Stomach (tissue), 4 donors: ENCODE results near the gene DLG4.

Experiments
- POLR2A ChIP-seq, 4 donors: fragments of 450-650 bp; IDR thresholded peaks; one replicate each; pipeline ENCODE4 v1.6.1; 2016; ENCODE audit warnings: antibody characterized with exemption in 4 of 4, control low read depth in 2 of 4, mild to moderate bottlenecking in 1 of 4, moderate library complexity in 1 of 4
- POLR2AphosphoS5 ChIP-seq, 3 donors: sonication (generic); formaldehyde crosslinking; IDR thresholded peaks; one replicate each; pipeline ENCODE4 v1.6.1; 2016; ENCODE audit warnings: antibody characterized with exemption in 3 of 3

DNA sequence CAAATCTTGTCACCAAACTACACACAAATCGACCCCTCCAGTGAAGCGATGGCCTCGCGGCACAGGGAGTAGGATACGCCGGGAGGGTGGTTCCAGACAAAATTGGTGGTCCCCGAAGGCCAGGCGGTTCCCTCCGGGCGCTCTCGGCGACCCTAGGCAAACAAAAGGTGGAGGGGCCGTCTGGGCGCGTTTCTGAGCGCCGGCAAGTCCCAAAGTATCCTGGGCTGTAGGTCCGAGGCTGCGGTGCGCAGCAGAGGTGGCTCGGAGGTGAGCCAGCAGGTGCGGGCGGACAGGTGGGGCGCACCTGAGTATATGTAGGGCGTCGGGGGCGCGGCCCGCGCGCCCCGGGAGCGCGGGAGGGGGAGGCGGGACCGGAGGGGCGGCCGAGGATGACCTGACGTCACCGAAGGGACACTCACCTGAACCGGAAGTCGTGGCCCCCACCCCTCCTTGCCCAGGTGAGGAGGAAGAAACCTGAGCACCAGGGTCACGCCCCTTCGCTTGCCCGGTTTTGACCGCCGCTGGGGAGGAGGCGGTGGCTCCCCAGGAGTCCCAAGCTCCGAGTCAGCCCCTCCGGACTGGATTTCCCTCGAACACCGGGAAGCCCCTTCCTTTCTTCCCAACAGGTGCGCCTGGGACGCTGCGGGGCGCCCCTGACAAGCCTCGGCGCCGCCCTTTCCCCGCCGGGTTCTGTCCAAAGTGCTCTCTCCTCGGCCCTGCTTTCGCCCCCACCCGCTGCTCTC lies 42.7 kb upstream of the DLG4 start, which contains the start of gene CLDN7:
- no peak for TF ChIP-seq POLR2A (IDR thresholded peaks at IDR 0.05)
- no peak for TF ChIP-seq POLR2AphosphoS5 (IDR thresholded peaks at IDR 0.05)
